GM12878 (cell line): ENCODE data around the gene CAMKK2.

Source experiments
- CHD2 ChIP-seq: IDR thresholded peaks from 2 replicates; pipeline ENCODE4 v1.6.1; 2011; ENCODE audit warnings: low read depth, low read length, improper control_type of control experiment, borderline replicate concordance
- EGR1 ChIP-seq, 2 experiments: IDR thresholded peaks; 1 replicate in 1 of 2; 2 replicates in 1 of 2; pipeline ENCODE4 v1.6.1; 2011 to 2012; ENCODE audit warnings: low read depth in 2 of 2, low read length in 2 of 2, borderline replicate concordance in 1 of 2, mild to moderate bottlenecking in 1 of 2, moderate library complexity in 1 of 2
- JUND ChIP-seq: IDR thresholded peaks from 2 replicates; pipeline ENCODE4 v1.6.1; 2012; ENCODE audit warnings: low read depth, mild to moderate bottlenecking, low read length, improper control_type of control experiment, moderate library complexity
- POLR2A ChIP-seq: IDR thresholded peaks from 2 replicates; pipeline ENCODE4 v1.6.1; 2011; ENCODE audit warnings: low read depth, mild to moderate bottlenecking, low read length
- RFX5 ChIP-seq: IDR thresholded peaks from 2 replicates; pipeline ENCODE4 v1.6.1; 2011; ENCODE audit warnings: low read depth, low read length, improper control_type of control experiment
- SMC3 ChIP-seq: IDR thresholded peaks from 2 replicates; pipeline ENCODE4 v1.6.1; 2011; ENCODE audit warnings: low read length, improper control_type of control experiment, borderline replicate concordance
- SP1 ChIP-seq: IDR thresholded peaks from one replicate; pipeline ENCODE4 v1.6.1; 2011; ENCODE audit warnings: low read depth, low read length
- ZNF622 ChIP-seq: fragments of 450-650 bp; IDR thresholded peaks from 2 replicates; pipeline ENCODE4 v1.6.1; 2017; ENCODE audit warnings: mild to moderate bottlenecking, inconsistent platforms
- TF ChIP-seq, protein P1 (sequence below): fragments of 150-350 bp; IDR thresholded peaks from 2 replicates; pipeline ENCODE4 v1.6.1; 2016; ENCODE audit warnings: low read depth, low read length
- TF ChIP-seq, protein P2 (sequence below), 3 experiments: IDR thresholded peaks in 2 of 3; conservative IDR thresholded peaks in 1 of 3; 2 replicates each; pipeline ENCODE4 v1.5.1; 2011; ENCODE audit warnings: low read depth in 3 of 3, low read length in 3 of 3, mild to moderate bottlenecking in 3 of 3, control low read depth in 2 of 3, moderate library complexity in 2 of 3, inconsistent platforms in 1 of 3, mixed read lengths in 1 of 3; ENCODE audit not compliant: control insufficient read depth in 2 of 3, insufficient read depth in 1 of 3; ENCODE audit errors: extremely low read depth in 1 of 3
- TF ChIP-seq, protein P3 (sequence below): IDR thresholded peaks from 2 replicates; pipeline ENCODE4 v1.6.1; 2012; ENCODE audit warnings: mild to moderate bottlenecking, low read depth, low read length
- TF ChIP-seq, protein P4 (sequence below): fragments of 450-650 bp; IDR thresholded peaks from 2 replicates; pipeline ENCODE4 v1.6.1; 2017; ENCODE audit warnings: antibody characterized with exemption, mild to moderate bottlenecking, moderate library complexity
- TF ChIP-seq, protein P5 (sequence below): IDR thresholded peaks from 2 replicates; pipeline ENCODE4 v1.6.1; 2012; ENCODE audit warnings: low read depth, low read length, improper control_type of control experiment
- TF ChIP-seq, protein P6 (sequence below): fragments of 450-650 bp; IDR thresholded peaks from 2 replicates; pipeline ENCODE4 v1.6.1; 2018; ENCODE audit warnings: borderline replicate concordance, mild to moderate bottlenecking; ENCODE audit not compliant: partially characterized antibody

DNA sequence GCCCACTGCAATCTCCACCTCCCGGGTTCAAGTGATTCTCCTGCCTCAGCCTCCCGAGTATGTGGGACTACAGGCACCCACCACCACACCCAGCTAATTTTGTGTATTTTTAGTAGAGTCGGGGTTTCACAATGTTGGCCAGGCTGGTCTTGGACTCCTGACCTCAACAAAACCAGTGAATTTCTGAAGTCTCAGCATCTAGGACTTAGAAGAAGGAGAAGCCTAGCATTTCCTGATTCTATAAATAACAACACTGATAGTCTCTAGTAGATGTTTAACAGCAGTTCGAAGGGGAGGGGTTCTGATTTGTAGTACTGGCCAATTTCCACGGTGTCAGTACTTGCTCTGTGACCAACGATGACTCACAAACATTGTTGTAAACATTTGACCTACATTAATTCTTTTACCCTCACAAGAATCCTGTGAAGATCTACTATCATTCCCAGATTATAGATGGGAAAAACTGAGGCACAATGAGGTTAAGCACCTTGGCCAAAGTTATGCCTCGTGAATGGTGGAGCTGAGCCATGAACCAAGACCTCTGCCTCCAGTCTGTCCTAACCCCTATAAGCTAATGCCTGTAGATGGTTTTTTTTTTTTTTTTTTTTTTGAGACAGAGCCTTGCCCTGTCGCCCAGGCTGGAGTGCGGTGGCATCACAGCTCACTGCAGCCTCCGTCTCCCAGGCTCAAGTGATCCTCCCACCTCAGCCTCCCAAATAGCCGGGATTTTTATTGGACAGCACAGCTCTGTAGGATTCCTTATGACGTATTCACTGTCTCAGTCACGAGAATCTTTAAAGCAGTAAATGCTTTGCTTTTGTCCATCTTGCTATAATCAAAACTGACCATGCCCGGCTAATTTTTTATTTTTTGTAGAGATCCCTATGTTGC, 81.4 kb downstream of the CAMKK2 start:
- TF ChIP-seq, protein P1, sequence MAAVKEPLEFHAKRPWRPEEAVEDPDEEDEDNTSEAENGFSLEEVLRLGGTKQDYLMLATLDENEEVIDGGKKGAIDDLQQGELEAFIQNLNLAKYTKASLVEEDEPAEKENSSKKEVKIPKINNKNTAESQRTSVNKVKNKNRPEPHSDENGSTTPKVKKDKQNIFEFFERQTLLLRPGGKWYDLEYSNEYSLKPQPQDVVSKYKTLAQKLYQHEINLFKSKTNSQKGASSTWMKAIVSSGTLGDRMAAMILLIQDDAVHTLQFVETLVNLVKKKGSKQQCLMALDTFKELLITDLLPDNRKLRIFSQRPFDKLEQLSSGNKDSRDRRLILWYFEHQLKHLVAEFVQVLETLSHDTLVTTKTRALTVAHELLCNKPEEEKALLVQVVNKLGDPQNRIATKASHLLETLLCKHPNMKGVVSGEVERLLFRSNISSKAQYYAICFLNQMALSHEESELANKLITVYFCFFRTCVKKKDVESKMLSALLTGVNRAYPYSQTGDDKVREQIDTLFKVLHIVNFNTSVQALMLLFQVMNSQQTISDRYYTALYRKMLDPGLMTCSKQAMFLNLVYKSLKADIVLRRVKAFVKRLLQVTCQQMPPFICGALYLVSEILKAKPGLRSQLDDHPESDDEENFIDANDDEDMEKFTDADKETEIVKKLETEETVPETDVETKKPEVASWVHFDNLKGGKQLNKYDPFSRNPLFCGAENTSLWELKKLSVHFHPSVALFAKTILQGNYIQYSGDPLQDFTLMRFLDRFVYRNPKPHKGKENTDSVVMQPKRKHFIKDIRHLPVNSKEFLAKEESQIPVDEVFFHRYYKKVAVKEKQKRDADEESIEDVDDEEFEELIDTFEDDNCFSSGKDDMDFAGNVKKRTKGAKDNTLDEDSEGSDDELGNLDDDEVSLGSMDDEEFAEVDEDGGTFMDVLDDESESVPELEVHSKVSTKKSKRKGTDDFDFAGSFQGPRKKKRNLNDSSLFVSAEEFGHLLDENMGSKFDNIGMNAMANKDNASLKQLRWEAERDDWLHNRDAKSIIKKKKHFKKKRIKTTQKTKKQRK = no peak
- TF ChIP-seq, protein P2, sequence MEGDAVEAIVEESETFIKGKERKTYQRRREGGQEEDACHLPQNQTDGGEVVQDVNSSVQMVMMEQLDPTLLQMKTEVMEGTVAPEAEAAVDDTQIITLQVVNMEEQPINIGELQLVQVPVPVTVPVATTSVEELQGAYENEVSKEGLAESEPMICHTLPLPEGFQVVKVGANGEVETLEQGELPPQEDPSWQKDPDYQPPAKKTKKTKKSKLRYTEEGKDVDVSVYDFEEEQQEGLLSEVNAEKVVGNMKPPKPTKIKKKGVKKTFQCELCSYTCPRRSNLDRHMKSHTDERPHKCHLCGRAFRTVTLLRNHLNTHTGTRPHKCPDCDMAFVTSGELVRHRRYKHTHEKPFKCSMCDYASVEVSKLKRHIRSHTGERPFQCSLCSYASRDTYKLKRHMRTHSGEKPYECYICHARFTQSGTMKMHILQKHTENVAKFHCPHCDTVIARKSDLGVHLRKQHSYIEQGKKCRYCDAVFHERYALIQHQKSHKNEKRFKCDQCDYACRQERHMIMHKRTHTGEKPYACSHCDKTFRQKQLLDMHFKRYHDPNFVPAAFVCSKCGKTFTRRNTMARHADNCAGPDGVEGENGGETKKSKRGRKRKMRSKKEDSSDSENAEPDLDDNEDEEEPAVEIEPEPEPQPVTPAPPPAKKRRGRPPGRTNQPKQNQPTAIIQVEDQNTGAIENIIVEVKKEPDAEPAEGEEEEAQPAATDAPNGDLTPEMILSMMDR (IDR thresholded peaks at IDR 0.05 in 2 of 3, conservative IDR thresholded peaks at IDR 0.05 in 1 of 3; ENCODE audit: control insufficient read depth in 2 of 3, extremely low read depth in 1 of 3, insufficient read depth in 1 of 3, low read depth in 3 of 3, low read length in 3 of 3) = no peak
- no peak for TF ChIP-seq SMC3
- TF ChIP-seq EGR1 (IDR thresholded peaks at IDR 0.05; ENCODE audit: borderline replicate concordance in 1 of 2, low read depth in 2 of 2, low read length in 2 of 2) = no peak
- TF ChIP-seq RFX5 = no peak
- no peak for TF ChIP-seq JUND
- no peak for TF ChIP-seq POLR2A
- no peak for TF ChIP-seq CHD2
- TF ChIP-seq ZNF622 = no peak
- TF ChIP-seq, protein P3, sequence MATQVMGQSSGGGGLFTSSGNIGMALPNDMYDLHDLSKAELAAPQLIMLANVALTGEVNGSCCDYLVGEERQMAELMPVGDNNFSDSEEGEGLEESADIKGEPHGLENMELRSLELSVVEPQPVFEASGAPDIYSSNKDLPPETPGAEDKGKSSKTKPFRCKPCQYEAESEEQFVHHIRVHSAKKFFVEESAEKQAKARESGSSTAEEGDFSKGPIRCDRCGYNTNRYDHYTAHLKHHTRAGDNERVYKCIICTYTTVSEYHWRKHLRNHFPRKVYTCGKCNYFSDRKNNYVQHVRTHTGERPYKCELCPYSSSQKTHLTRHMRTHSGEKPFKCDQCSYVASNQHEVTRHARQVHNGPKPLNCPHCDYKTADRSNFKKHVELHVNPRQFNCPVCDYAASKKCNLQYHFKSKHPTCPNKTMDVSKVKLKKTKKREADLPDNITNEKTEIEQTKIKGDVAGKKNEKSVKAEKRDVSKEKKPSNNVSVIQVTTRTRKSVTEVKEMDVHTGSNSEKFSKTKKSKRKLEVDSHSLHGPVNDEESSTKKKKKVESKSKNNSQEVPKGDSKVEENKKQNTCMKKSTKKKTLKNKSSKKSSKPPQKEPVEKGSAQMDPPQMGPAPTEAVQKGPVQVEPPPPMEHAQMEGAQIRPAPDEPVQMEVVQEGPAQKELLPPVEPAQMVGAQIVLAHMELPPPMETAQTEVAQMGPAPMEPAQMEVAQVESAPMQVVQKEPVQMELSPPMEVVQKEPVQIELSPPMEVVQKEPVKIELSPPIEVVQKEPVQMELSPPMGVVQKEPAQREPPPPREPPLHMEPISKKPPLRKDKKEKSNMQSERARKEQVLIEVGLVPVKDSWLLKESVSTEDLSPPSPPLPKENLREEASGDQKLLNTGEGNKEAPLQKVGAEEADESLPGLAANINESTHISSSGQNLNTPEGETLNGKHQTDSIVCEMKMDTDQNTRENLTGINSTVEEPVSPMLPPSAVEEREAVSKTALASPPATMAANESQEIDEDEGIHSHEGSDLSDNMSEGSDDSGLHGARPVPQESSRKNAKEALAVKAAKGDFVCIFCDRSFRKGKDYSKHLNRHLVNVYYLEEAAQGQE = no peak
- TF ChIP-seq, protein P4, sequence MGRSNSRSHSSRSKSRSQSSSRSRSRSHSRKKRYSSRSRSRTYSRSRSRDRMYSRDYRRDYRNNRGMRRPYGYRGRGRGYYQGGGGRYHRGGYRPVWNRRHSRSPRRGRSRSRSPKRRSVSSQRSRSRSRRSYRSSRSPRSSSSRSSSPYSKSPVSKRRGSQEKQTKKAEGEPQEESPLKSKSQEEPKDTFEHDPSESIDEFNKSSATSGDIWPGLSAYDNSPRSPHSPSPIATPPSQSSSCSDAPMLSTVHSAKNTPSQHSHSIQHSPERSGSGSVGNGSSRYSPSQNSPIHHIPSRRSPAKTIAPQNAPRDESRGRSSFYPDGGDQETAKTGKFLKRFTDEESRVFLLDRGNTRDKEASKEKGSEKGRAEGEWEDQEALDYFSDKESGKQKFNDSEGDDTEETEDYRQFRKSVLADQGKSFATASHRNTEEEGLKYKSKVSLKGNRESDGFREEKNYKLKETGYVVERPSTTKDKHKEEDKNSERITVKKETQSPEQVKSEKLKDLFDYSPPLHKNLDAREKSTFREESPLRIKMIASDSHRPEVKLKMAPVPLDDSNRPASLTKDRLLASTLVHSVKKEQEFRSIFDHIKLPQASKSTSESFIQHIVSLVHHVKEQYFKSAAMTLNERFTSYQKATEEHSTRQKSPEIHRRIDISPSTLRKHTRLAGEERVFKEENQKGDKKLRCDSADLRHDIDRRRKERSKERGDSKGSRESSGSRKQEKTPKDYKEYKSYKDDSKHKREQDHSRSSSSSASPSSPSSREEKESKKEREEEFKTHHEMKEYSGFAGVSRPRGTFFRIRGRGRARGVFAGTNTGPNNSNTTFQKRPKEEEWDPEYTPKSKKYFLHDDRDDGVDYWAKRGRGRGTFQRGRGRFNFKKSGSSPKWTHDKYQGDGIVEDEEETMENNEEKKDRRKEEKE = no peak
- TF ChIP-seq, protein P5, sequence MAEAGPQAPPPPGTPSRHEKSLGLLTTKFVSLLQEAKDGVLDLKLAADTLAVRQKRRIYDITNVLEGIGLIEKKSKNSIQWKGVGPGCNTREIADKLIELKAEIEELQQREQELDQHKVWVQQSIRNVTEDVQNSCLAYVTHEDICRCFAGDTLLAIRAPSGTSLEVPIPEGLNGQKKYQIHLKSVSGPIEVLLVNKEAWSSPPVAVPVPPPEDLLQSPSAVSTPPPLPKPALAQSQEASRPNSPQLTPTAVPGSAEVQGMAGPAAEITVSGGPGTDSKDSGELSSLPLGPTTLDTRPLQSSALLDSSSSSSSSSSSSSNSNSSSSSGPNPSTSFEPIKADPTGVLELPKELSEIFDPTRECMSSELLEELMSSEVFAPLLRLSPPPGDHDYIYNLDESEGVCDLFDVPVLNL = no peak
- TF ChIP-seq, protein P6, sequence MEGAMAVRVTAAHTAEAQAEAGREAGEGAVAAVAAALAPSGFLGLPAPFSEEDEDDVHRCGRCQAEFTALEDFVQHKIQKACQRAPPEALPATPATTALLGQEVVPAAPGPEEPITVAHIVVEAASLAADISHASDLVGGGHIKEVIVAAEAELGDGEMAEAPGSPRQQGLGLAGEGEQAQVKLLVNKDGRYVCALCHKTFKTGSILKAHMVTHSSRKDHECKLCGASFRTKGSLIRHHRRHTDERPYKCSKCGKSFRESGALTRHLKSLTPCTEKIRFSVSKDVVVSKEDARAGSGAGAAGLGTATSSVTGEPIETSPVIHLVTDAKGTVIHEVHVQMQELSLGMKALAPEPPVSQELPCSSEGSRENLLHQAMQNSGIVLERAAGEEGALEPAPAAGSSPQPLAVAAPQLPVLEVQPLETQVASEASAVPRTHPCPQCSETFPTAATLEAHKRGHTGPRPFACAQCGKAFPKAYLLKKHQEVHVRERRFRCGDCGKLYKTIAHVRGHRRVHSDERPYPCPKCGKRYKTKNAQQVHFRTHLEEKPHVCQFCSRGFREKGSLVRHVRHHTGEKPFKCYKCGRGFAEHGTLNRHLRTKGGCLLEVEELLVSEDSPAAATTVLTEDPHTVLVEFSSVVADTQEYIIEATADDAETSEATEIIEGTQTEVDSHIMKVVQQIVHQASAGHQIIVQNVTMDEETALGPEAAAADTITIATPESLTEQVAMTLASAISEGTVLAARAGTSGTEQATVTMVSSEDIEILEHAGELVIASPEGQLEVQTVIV = no peak
- TF ChIP-seq SP1 = no peak
